ENCODE data around the gene MRPL16. TPM values are rescaled to one million over a fixed set of nuclear protein-coding genes. Genes with fewer than 3 reads are reported as not detected.

MRPL16 gene
- total RNA-seq, 4 donors from 2014 or later, result 46.2 to 69.0 (median 49.4) TPM

DNA sequence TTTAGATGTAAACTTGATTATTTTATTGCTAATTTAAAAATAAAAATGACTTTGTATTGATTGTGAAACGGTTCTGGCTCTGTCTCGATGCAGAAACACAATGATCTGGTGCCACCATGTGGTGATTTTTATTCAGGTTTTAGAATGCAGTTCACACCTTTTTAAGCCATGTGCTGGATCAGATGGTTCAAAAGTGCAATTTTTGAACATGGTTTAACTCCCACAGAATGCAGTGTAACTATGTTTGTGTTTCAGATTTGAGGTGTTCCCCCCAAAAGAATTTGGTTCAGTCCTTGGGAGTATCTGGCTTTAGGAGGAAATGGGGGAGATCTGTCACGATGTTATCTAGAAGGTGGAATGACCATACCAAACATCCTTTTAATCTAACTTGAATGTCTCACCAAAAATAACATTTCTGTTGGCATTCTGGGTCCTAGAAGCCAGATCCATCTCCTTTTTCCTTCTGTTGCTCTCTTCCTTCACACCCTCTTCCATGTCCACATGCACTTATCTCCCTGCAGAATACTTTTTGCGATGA, 7.9 kb downstream of the MRPL16 start:
- peak; percentile 72 for ATAC-seq
- no peaks in the 10 kb centered on the region for H3K27me3 ChIP-seq
- 33 to 48% methylated on average over 3 to 4 of the region's 4 CpGs for WGBS, 2 donors (ENCODE audit: low coverage in 1 of 2)
- peaks cover 0 to 75% of the 10 kb centered on the region in 2 donors for H3K36me3 ChIP-seq
- no peak for TF ChIP-seq EP300 (IDR thresholded peaks at IDR 0.05)
- TF ChIP-seq POLR2A (IDR thresholded peaks at IDR 0.05), result no peak
- TF ChIP-seq, protein P1, sequence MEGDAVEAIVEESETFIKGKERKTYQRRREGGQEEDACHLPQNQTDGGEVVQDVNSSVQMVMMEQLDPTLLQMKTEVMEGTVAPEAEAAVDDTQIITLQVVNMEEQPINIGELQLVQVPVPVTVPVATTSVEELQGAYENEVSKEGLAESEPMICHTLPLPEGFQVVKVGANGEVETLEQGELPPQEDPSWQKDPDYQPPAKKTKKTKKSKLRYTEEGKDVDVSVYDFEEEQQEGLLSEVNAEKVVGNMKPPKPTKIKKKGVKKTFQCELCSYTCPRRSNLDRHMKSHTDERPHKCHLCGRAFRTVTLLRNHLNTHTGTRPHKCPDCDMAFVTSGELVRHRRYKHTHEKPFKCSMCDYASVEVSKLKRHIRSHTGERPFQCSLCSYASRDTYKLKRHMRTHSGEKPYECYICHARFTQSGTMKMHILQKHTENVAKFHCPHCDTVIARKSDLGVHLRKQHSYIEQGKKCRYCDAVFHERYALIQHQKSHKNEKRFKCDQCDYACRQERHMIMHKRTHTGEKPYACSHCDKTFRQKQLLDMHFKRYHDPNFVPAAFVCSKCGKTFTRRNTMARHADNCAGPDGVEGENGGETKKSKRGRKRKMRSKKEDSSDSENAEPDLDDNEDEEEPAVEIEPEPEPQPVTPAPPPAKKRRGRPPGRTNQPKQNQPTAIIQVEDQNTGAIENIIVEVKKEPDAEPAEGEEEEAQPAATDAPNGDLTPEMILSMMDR (IDR thresholded peaks at IDR 0.05), result peak; percentile 38 to 77 (median 68)
- TF ChIP-seq POLR2AphosphoS5 (IDR thresholded peaks at IDR 0.05), result no peak
- H3K9me3 ChIP-seq, result no peaks in the 10 kb centered on the region
- H3K4me3 ChIP-seq, result no peak overlapping the region
- peaks cover 0 to 6% (median 0%) of the 10 kb centered on the region in 3 donors for H3K4me1 ChIP-seq
- peak overlapping the region in 1 of 4 donors; percentile 44 for H3K27ac ChIP-seq

DNA sequence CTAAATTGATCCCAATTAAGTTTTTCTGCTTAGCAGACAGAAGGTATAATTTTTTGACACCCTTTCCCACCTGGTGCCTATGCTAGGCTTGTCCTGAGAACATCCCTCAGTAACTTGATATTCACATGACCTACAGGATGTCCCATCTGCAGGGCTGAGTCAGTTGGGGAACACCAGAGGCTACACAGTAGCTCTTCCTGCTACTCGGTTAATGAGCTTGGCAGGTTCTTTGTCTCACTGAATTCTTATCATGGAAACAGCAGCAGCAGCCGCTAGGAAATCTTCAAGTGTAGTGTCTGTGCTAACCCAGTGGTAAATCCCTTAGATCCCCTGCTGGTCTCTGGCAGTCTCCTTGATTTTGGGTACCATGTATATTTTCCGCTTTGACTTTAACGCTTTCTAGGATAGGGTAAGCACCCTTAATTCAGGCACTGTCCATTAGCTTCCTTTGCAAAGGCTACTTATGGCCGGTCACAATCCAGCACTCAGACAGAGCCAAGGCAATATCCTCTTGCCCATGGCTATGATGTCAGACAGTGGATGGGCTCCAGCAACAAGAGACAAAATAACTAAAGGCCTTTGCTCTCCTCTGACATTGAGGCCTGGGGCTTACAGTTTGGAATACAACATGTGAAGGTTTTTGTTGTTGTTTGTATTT, 8.5 kb downstream of the MRPL16 start:
- peaks cover 0 to 75% of the 10 kb centered on the region in 2 donors for H3K36me3 ChIP-seq
- peaks cover 0 to 6% (median 0%) of the 10 kb centered on the region in 3 donors for H3K4me1 ChIP-seq
- peak overlapping the region in 1 of 4 donors; percentile 44 for H3K27ac ChIP-seq
- no peak overlapping the region for H3K4me3 ChIP-seq
- WGBS, 2 donors (ENCODE audit: low coverage in 1 of 2), result 0 to 48% methylated on average over 1 to 3 of the region's 5 CpGs
- no peaks in the 10 kb centered on the region for H3K9me3 ChIP-seq
- ATAC-seq, result peak; percentile 69
- no peaks in the 10 kb centered on the region for H3K27me3 ChIP-seq
- TF ChIP-seq POLR2A (IDR thresholded peaks at IDR 0.05) (no peak), EP300 (IDR thresholded peaks at IDR 0.05) (no peak), POLR2AphosphoS5 (IDR thresholded peaks at IDR 0.05) (no peak)
- TF ChIP-seq, protein P1 (IDR thresholded peaks at IDR 0.05), result no peak

DNA sequence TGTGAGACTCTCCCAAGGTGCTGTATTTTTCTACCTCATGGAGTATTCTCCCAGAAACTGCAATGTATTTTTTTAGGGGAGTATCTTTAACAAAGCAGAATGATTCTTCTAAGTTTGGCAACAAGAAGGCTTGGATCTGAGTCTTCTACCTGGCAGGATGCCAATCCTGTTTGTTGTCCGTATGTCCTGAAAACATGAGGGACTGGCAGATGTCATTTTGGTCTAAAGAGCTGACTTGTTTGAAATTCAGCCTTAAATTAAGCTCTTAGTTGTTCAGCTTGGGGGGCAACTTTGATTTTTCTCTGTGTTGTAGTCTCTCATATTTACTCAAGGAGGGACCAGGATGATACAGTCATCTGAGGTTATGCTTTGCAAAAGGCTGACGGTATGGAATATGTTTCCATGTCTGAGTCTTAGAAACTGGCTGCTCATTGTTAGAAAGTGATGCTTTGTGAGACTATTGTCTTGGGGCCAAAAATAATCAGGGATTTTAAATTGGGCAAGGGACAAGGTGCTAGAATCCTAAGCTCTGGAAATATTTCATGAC, 9.3 kb downstream of the MRPL16 start:
- WGBS, 2 donors (ENCODE audit: low coverage in 1 of 2), result 14 to 22% methylated on average over 1 to 2 of the region's 2 CpGs
- Histone ChIP-seq H3K4me1 (peaks cover 0 to 6% (median 0%) of the 10 kb centered on the region in 3 donors), H3K9me3 (no peaks in the 10 kb centered on the region), H3K27ac (no peak overlapping the region), H3K36me3 (peaks cover 0 to 75% of the 10 kb centered on the region in 2 donors), H3K27me3 (no peaks in the 10 kb centered on the region), H3K4me3 (no peak overlapping the region)
- no peak for ATAC-seq
- TF ChIP-seq EP300 (IDR thresholded peaks at IDR 0.05) (no peak), POLR2AphosphoS5 (IDR thresholded peaks at IDR 0.05) (no peak), POLR2A (IDR thresholded peaks at IDR 0.05) (no peak)
- TF ChIP-seq, protein P1 (IDR thresholded peaks at IDR 0.05), result no peak

DNA sequence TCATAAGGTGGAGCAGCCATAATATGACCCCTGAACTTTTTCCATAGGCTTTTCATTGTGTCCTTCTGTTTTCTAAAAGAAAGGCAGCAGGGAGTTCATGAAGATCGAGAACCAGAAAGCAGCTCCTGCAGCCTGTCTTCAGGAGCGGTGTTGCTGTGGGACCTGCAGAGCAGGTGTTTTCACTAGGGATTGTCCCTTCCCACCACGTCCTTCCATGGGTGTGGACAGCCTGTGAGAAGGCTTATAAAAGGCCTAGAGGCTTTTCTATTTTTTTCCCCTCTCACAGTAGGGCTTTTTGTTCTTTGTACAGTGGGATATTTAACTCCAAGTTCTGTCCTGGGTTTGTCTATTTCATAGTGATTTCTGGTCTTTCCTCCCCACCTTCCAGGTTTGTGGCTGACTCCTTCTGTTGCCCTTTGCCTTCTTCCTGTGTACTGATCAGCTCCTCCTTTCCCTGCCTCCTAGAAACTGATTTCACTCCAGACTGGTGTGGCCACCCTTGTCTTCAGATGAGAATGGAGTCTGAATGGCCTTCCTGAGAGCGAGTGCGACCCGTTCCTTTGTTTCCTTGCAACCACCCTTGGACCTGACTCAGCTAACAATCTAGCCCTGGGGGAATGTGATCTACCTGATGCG, 10.1 kb downstream of the MRPL16 start:
- ATAC-seq, result no peak
- no peak overlapping the region for H3K4me3 ChIP-seq
- H3K9me3 ChIP-seq, result no peaks in the 10 kb centered on the region
- no peak overlapping the region for H3K27ac ChIP-seq
- peaks cover 0 to 6% (median 0%) of the 10 kb centered on the region in 3 donors for H3K4me1 ChIP-seq
- no peaks in the 10 kb centered on the region for H3K27me3 ChIP-seq
- TF ChIP-seq POLR2AphosphoS5 (IDR thresholded peaks at IDR 0.05), result no peak
- no peak for TF ChIP-seq EP300 (IDR thresholded peaks at IDR 0.05)
- TF ChIP-seq, protein P1 (IDR thresholded peaks at IDR 0.05), result no peak
- no peak for TF ChIP-seq POLR2A (IDR thresholded peaks at IDR 0.05)
- 73 to 81% methylated on average over 6 to 7 of the region's 7 CpGs for WGBS, 2 donors (ENCODE audit: low coverage in 1 of 2)
- H3K36me3 ChIP-seq, result peaks cover 0 to 75% of the 10 kb centered on the region in 2 donors
